ENCODE measurements around the gene PURA.

PURA gene

DNA sequence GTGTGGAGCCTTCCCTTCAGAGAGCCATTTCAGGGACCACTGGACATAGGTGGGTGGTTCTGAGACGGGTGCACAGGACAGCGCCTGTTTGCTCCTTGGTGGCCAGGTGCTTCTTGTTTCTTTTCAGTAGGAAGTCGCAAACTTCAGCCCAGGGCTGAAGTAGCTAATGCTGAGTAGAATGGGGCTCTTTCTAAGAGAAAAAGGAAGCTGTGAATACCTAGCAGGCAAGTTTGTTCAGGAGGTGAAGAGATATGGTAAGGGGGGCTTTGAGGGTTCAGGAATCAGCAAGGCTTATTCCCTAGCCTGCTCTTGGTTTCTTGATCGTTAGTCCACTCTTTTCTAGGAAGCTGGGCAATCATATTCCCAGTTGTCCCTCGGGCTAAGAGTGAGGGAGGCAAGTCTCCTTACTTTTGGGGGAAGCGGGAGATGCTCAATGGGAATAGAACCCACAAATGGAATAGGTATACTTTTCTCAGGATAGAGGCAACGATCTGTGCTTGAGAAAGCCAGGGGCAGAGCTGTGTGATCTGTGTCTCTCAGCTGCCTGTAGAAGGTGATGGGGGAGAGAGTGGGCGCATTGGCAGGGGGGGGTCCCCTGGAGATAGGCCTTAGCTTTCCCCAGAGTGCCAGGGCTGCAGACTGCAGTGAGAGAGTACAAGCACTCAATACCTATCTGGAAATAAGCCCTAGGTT, 1.9 kb upstream of the PURA start:
- Histone ChIP-seq H3K36me3 (ENCODE audit: control insufficient read depth in 1 of 2, insufficient read depth in 2 of 2, low read length in 2 of 2) (no peaks in the 10 kb centered on the region), H3K18ac (ENCODE audit: low read length) (no peak overlapping the region), H2AFZ (ENCODE audit: insufficient read depth, low read length, poor library complexity) (no peak overlapping the region), H2BK120ac (ENCODE audit: insufficient read depth, low read length, poor library complexity) (no peak overlapping the region), H3K79me2 (ENCODE audit: control insufficient read depth, insufficient read depth, low read length, poor library complexity) (peaks cover 14% of the 10 kb centered on the region), H3K27ac (ENCODE audit: low read depth, low read length) (no peak overlapping the region), H2BK12ac (ENCODE audit: low read length) (no peak overlapping the region), H3K23ac (ENCODE audit: low read length) (no peak overlapping the region), H3K4me2 (ENCODE audit: low read length) (no peak overlapping the region), H3K79me1 (ENCODE audit: low read length) (peaks cover 23% of the 10 kb centered on the region), H4K8ac (ENCODE audit: low read depth, low read length) (no peak overlapping the region), H3K4me3 (ENCODE audit: low read depth, low read length) (no peak overlapping the region), H2BK5ac (ENCODE audit: low read depth, low read length, poor library complexity) (no peak overlapping the region), H3K4ac (ENCODE audit: low read depth, low read length) (no peak overlapping the region), H2AK5ac (ENCODE audit: low read length) (no peak overlapping the region), H4K91ac (ENCODE audit: low read depth, low read length) (no peak overlapping the region), H3K14ac (ENCODE audit: low read length) (no peak overlapping the region), H3K27me3 (ENCODE audit: insufficient read depth, low read length) (peaks cover 29% of the 10 kb centered on the region), H4K12ac (ENCODE audit: low read depth, low read length) (no peak overlapping the region), H3K4me1 (ENCODE audit: control insufficient read depth in 1 of 2, insufficient read depth in 2 of 2, low read length in 2 of 2) (peaks cover 2 to 22% of the 10 kb centered on the region in 2 experiments), H3K9me3 (ENCODE audit: insufficient read depth, low read depth, low read length) (no peaks in the 10 kb centered on the region), H3K9ac (ENCODE audit: low read length) (no peak overlapping the region)
- WGBS (ENCODE audit: extremely low coverage, insufficient coverage, insufficient read length) = no CpG with 5 or more reads among the region's 8 CpGs
- DNase-seq = no peak

DNA sequence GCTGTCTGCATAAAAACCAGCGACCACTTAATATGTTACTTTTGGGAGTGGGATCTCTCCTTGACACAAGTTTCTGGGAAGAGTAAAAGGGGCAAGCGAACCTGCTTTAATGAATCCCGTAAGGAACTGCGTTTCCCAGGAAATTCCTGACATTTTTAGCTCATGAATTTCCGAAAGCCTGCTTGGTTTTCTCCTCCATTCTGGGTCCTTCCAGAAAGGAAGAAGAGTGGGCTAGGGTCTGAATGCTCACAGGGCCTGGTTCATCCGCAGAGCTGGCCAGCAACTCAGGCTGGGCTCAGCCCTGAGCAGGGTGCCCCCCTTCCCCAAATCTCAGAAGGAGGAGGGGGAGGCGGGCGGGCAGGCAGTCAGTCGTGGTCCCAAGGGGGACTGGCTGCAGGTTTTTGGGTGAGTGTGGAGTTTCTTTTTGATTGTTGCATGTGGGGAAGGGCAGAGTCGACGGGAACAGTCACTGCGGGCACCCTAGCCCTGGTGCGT, 1.2 kb upstream of the PURA start:
- Histone ChIP-seq H3K27me3 (ENCODE audit: insufficient read depth, low read length) (peaks cover 29% of the 10 kb centered on the region), H2AK5ac (ENCODE audit: low read length) (no peak overlapping the region), H3K36me3 (ENCODE audit: control insufficient read depth in 1 of 2, insufficient read depth in 2 of 2, low read length in 2 of 2) (no peaks in the 10 kb centered on the region), H3K79me1 (ENCODE audit: low read length) (peaks cover 16% of the 10 kb centered on the region), H4K12ac (ENCODE audit: low read depth, low read length) (no peak overlapping the region), H3K14ac (ENCODE audit: low read length) (no peak overlapping the region), H3K9me3 (ENCODE audit: insufficient read depth, low read depth, low read length) (no peaks in the 10 kb centered on the region), H3K79me2 (ENCODE audit: control insufficient read depth, insufficient read depth, low read length, poor library complexity) (peaks cover 9% of the 10 kb centered on the region), H3K4ac (ENCODE audit: low read depth, low read length) (no peak overlapping the region), H3K4me3 (ENCODE audit: low read depth, low read length) (peak overlapping the region; percentile 85), H2BK5ac (ENCODE audit: low read depth, low read length, poor library complexity) (no peak overlapping the region), H3K9ac (ENCODE audit: low read length) (no peak overlapping the region), H3K4me2 (ENCODE audit: low read length) (peak overlapping the region; percentile 78), H3K27ac (ENCODE audit: low read depth, low read length) (no peak overlapping the region), H3K18ac (ENCODE audit: low read length) (peak overlapping the region; percentile 5), H4K91ac (ENCODE audit: low read depth, low read length) (no peak overlapping the region), H2BK12ac (ENCODE audit: low read length) (no peak overlapping the region), H4K8ac (ENCODE audit: low read depth, low read length) (no peak overlapping the region), H3K4me1 (ENCODE audit: control insufficient read depth in 1 of 2, insufficient read depth in 2 of 2, low read length in 2 of 2) (peaks cover 2 to 20% of the 10 kb centered on the region in 2 experiments), H2BK120ac (ENCODE audit: insufficient read depth, low read length, poor library complexity) (no peak overlapping the region), H3K23ac (ENCODE audit: low read length) (no peak overlapping the region), H2AFZ (ENCODE audit: insufficient read depth, low read length, poor library complexity) (no peak overlapping the region)
- WGBS (ENCODE audit: extremely low coverage, insufficient coverage, insufficient read length) = no CpG with 5 or more reads among the region's 13 CpGs
- peak in 1 of 2 donors; percentile 72 for DNase-seq

DNA sequence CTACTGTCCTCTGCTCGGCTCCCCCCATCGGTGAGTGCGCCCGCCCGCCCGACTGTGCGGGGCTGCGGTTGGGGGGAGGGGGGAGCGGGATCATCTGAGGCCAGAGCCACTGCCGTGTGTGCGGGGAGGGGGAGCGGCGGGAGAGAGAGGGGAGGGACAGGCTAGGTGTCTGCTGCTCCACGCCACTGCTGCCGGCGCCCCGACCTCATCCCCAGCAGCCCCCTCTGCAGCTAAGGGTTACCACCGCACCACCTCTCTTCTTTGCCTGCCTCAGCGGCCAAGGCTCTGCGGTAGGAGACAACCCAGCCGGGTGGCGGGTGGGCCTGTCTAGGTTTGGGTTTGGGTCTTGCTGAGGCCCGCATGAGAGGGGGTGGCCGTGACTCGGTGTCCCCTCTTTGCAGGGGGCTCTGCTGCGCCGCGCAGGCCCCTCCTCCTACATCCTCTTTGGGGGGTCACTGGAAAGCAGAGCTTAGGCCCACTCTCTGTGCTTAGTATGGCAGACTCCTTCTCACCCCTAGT, 670 bp upstream of the PURA start:
- Histone ChIP-seq H3K36me3 (ENCODE audit: control insufficient read depth in 1 of 2, insufficient read depth in 2 of 2, low read length in 2 of 2) (no peaks in the 10 kb centered on the region), H3K18ac (ENCODE audit: low read length) (peak overlapping the region; percentile 5)
- no CpG with 5 or more reads among the region's 28 CpGs for WGBS (ENCODE audit: extremely low coverage, insufficient coverage, insufficient read length)

DNA sequence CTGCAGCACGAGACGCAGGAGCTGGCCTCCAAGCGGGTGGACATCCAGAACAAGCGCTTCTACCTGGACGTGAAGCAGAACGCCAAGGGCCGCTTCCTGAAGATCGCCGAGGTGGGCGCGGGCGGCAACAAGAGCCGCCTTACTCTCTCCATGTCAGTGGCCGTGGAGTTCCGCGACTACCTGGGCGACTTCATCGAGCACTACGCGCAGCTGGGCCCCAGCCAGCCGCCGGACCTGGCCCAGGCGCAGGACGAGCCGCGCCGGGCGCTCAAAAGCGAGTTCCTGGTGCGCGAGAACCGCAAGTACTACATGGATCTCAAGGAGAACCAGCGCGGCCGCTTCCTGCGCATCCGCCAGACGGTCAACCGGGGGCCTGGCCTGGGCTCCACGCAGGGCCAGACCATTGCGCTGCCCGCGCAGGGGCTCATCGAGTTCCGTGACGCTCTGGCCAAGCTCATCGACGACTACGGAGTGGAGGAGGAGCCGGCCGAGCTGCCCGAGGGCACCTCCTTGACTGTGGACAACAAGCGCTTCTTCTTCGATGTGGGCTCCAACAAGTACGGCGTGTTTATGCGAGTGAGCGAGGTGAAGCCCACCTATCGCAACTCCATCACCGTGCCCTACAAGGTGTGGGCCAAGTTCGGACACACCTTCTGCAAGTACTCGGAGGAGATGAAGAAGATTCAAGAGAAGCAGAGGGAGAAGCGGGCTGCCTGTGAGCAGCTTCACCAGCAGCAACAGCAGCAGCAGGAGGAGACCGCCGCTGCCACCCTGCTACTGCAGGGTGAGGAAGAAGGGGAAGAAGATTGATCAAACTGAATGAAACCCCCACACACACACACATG, 654 bp downstream of the PURA start:
- H4K8ac ChIP-seq (ENCODE audit: low read depth, low read length) = peak overlapping the region; percentile 98
- H3K27ac ChIP-seq (ENCODE audit: low read depth, low read length) = peak overlapping the region; percentile 41
- peak; percentile 27 to 67 for DNase-seq
- peak overlapping the region; percentile 78 for H3K4ac ChIP-seq (ENCODE audit: low read depth, low read length)
- H3K79me2 ChIP-seq (ENCODE audit: control insufficient read depth, insufficient read depth, low read length, poor library complexity) = peaks cover 8% of the 10 kb centered on the region
- H3K27me3 ChIP-seq (ENCODE audit: insufficient read depth, low read length) = peaks cover 19% of the 10 kb centered on the region
- peak overlapping the region; percentile 98 for H2AFZ ChIP-seq (ENCODE audit: insufficient read depth, low read length, poor library complexity)
- H2BK5ac ChIP-seq (ENCODE audit: low read depth, low read length, poor library complexity) = peak overlapping the region; percentile 68
- H3K23ac ChIP-seq (ENCODE audit: low read length) = no peak overlapping the region
- peak overlapping the region; percentile 85 for H3K4me3 ChIP-seq (ENCODE audit: low read depth, low read length)
- H3K14ac ChIP-seq (ENCODE audit: low read length) = peak overlapping the region; percentile 95
- peaks cover 2 to 14% of the 10 kb centered on the region in 2 experiments for H3K4me1 ChIP-seq (ENCODE audit: control insufficient read depth in 1 of 2, insufficient read depth in 2 of 2, low read length in 2 of 2)
- H2BK12ac ChIP-seq (ENCODE audit: low read length) = peak overlapping the region; percentile 11
- peak overlapping the region; percentile 99 for H3K18ac ChIP-seq (ENCODE audit: low read length)
- peak overlapping the region; percentile 78 for H4K12ac ChIP-seq (ENCODE audit: low read depth, low read length)
- peak overlapping the region; percentile 55 for H2AK5ac ChIP-seq (ENCODE audit: low read length)
- H3K9ac ChIP-seq (ENCODE audit: low read length) = peak overlapping the region; percentile 78
- no peaks in the 10 kb centered on the region for H3K9me3 ChIP-seq (ENCODE audit: insufficient read depth, low read depth, low read length)
- peak overlapping the region; percentile 81 for H3K4me2 ChIP-seq (ENCODE audit: low read length)
- peak overlapping the region; percentile 86 for H2BK120ac ChIP-seq (ENCODE audit: insufficient read depth, low read length, poor library complexity)
- H3K36me3 ChIP-seq (ENCODE audit: control insufficient read depth in 1 of 2, insufficient read depth in 2 of 2, low read length in 2 of 2) = no peaks in the 10 kb centered on the region
- WGBS (ENCODE audit: extremely low coverage, insufficient coverage, insufficient read length) = no CpG with 5 or more reads among the region's 65 CpGs
- H4K91ac ChIP-seq (ENCODE audit: low read depth, low read length) = peak overlapping the region; percentile 81
- peaks cover 16% of the 10 kb centered on the region for H3K79me1 ChIP-seq (ENCODE audit: low read length)

More for the DNA sequence above, 670 bp upstream of the PURA start:
- Histone ChIP-seq H4K8ac (ENCODE audit: low read depth, low read length) (peak overlapping the region; percentile 70), H3K14ac (ENCODE audit: low read length) (peak overlapping the region; percentile 1), H2BK12ac (ENCODE audit: low read length) (no peak overlapping the region), H3K9ac (ENCODE audit: low read length) (peak overlapping the region; percentile 38), H4K91ac (ENCODE audit: low read depth, low read length) (peak overlapping the region; percentile 22), H2BK120ac (ENCODE audit: insufficient read depth, low read length, poor library complexity) (no peak overlapping the region), H3K4me1 (ENCODE audit: control insufficient read depth in 1 of 2, insufficient read depth in 2 of 2, low read length in 2 of 2) (peaks cover 2 to 19% of the 10 kb centered on the region in 2 experiments), H3K4me2 (ENCODE audit: low read length) (peak overlapping the region; percentile 78), H3K79me1 (ENCODE audit: low read length) (peaks cover 16% of the 10 kb centered on the region), H2AFZ (ENCODE audit: insufficient read depth, low read length, poor library complexity) (no peak overlapping the region), H3K9me3 (ENCODE audit: insufficient read depth, low read depth, low read length) (no peaks in the 10 kb centered on the region), H3K79me2 (ENCODE audit: control insufficient read depth, insufficient read depth, low read length, poor library complexity) (peaks cover 8% of the 10 kb centered on the region), H3K27me3 (ENCODE audit: insufficient read depth, low read length) (peaks cover 29% of the 10 kb centered on the region), H2BK5ac (ENCODE audit: low read depth, low read length, poor library complexity) (no peak overlapping the region), H3K4me3 (ENCODE audit: low read depth, low read length) (peak overlapping the region; percentile 85), H2AK5ac (ENCODE audit: low read length) (no peak overlapping the region), H3K27ac (ENCODE audit: low read depth, low read length) (no peak overlapping the region), H3K4ac (ENCODE audit: low read depth, low read length) (no peak overlapping the region), H3K23ac (ENCODE audit: low read length) (no peak overlapping the region), H4K12ac (ENCODE audit: low read depth, low read length) (no peak overlapping the region)
- DNase-seq = peak in 1 of 2 donors; percentile 12
